GM12878 (cell line): Measurements from ENCODE around the gene CHMP4A. TPM values are rescaled to one million over a fixed set of nuclear protein-coding genes. Genes with fewer than 3 reads are reported as not detected.

Experiments used
- ASH2L ChIP-seq: fragments of 300-600, 200-600 bp; sonication (generic); IDR thresholded peaks from 2 replicates; pipeline ENCODE4 v1.6.1; 2017; ENCODE audit warnings: low read depth, mild to moderate bottlenecking, borderline replicate concordance
- BCL11A ChIP-seq: IDR thresholded peaks from 2 replicates; pipeline ENCODE4 v1.6.1; 2011; ENCODE audit warnings: low read depth, low read length
- CHD1 ChIP-seq: IDR thresholded peaks from 2 replicates; pipeline ENCODE4 v1.6.1; 2012; ENCODE audit warnings: low read depth, low read length, improper control_type of control experiment
- EED ChIP-seq: sonication (generic); IDR thresholded peaks from 2 replicates; pipeline ENCODE4 v1.6.1; 2016; ENCODE audit warnings: antibody characterized with exemption, low read depth
- ESRRA ChIP-seq: IDR thresholded peaks from 2 replicates; pipeline ENCODE4 v1.6.1; 2012; ENCODE audit warnings: mild to moderate bottlenecking, low read length, improper control_type of control experiment
- GATAD2B ChIP-seq: fragments of 450-650 bp; conservative IDR thresholded peaks from 2 replicates; pipeline ENCODE4 v1.6.1; 2017; ENCODE audit warnings: low read depth, mild to moderate bottlenecking, moderate library complexity
- IKZF2 ChIP-seq, 2 experiments: fragments of 450-650 bp; IDR thresholded peaks; 2 replicates each; pipeline ENCODE4 v1.6.1; 2017; ENCODE audit warnings: mild to moderate bottlenecking in 2 of 2, moderate library complexity in 2 of 2
- IRF3 ChIP-seq: fragments of 450-650 bp; IDR thresholded peaks from 2 replicates; pipeline ENCODE4 v1.6.1; 2014; ENCODE audit warnings: mild to moderate bottlenecking
- MXI1 ChIP-seq: fragments of 150-350 bp; IDR thresholded peaks from 2 replicates; pipeline ENCODE4 v1.6.1; 2011; ENCODE audit warnings: low read depth, mild to moderate bottlenecking, inconsistent platforms, low read length, improper control_type of control experiment
- NFXL1 ChIP-seq: fragments of 450-650 bp; IDR thresholded peaks from 2 replicates; pipeline ENCODE4 v1.6.1; 2017; ENCODE audit warnings: antibody characterized with exemption, mild to moderate bottlenecking, borderline replicate concordance
- NFYA ChIP-seq: IDR thresholded peaks from 2 replicates; pipeline ENCODE4 v1.6.1; 2011; ENCODE audit warnings: low read depth, mild to moderate bottlenecking, low read length, improper control_type of control experiment, borderline replicate concordance
- POU2F2 ChIP-seq: IDR thresholded peaks from 3 replicates; pipeline ENCODE4 v1.6.1; 2011; ENCODE audit warnings: low read depth, mild to moderate bottlenecking, low read length, borderline replicate concordance
- TAF1 ChIP-seq: IDR thresholded peaks from 2 replicates; pipeline ENCODE4 v1.6.1; 2011; ENCODE audit warnings: mild to moderate bottlenecking, low read depth, low read length, borderline replicate concordance
- ZBTB4 ChIP-seq: fragments of 450-650 bp; formaldehyde crosslinking; IDR thresholded peaks from 2 replicates; pipeline ENCODE4 v1.4.0; 2022; ENCODE audit warnings: mild to moderate bottlenecking, moderate library complexity
- ZNF274 ChIP-seq: IDR thresholded peaks from one replicate; pipeline ENCODE4 v1.8.0; 2011; ENCODE audit not compliant: insufficient read length, insufficient read depth
- ZNF622 ChIP-seq: fragments of 450-650 bp; IDR thresholded peaks from 2 replicates; pipeline ENCODE4 v1.6.1; 2017; ENCODE audit warnings: mild to moderate bottlenecking, inconsistent platforms
- polyA plus RNA-seq, 11 experiments: library from polyadenylated mRNA; depleted of rRNA in 4 of 11; unstranded in 6 of 11; stranded (reverse) in 5 of 11; fragments of >200 nt; fragmentation: Nextera tagmentation in 4 of 11; fragmentation: Illumina TruSeq in 1 of 11; extraction: Ambion mirVana in 4 of 11; extraction: Trizol in 1 of 11; gene quantifications; 1 replicate in 1 of 11; 2 replicates in 10 of 11; pipeline versions ENCODE4 v1.2.1 to v1.2.3, GENCODE V29; 2011 to 2016; ENCODE audit warnings: inconsistent platforms in 2 of 11, missing spikeins in 2 of 11, low read depth in 1 of 11
- total RNA-seq, 4 experiments: library from RNA; depleted of rRNA in 3 of 4; stranded (reverse); fragments of >200 nt in 3 of 4; fragmentation: Illumina TruSeq in 1 of 4; extraction: Trizol in 1 of 4; gene quantifications; 2 replicates each; pipeline versions ENCODE4 v1.2.1 to v1.2.3, GENCODE V29; 2013 to 2021
- TF ChIP-seq, protein P1 (sequence below): fragments of 450-650 bp; IDR thresholded peaks from 2 replicates; pipeline ENCODE4 v1.6.1; 2018; ENCODE audit warnings: mild to moderate bottlenecking, low read depth, moderate library complexity; ENCODE audit not compliant: partially characterized antibody
- TF ChIP-seq, protein P2 (sequence below): fragments of 450-650 bp; formaldehyde crosslinking; IDR thresholded peaks from 2 replicates; pipeline ENCODE4 v1.4.0; 2020; ENCODE audit warnings: mild to moderate bottlenecking, moderate library complexity

The CHMP4A gene
- total and polyA plus RNA-seq, 10 of the 15 experiments (the other 5 are each of a cell fraction or from before 2014, with no cell fraction given): 35.5 to 151 (median 84.7) TPM

DNA sequence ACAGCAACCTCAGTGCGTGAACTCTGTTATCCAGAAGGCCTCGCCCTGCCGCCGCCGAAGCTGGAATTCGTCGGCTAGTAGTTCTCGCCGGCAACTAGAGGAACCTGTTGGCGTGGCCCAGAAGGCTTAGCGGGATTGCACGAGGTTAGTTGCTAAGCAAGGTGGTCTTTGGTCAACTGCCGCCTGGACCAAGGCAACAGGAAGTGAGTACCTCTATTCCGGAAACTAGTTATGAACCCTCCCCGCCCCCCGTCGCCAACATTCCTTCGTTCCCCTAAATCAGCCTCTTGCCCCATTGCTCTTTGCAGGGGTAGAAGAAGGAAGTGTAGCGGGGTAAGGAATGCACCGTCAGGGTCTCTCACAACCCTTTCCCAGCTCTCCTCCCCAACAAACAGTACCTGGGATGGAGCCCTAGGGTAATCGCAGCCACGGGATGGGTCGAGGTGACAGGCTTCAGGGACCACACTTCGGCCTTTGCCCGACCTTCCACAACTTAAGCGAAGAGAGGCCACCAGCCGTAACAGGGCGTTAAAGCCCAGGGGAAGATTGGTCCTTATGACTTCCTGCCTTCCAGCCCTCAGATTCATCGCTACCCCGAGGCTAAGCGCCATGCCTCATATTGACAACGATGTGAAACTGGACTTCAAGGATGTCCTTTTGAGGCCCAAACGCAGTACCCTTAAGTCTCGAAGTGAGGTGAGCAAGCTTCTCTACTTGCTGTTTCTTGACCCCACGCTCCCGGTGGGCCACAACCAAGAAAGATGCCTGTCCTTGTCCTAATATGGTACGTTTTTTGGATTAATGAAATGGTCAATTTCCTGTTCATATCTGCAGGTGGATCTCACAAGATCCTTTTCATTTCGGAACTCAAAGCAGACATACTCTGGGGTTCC lies 19.6 kb upstream of the CHMP4A start, which contains the start of gene GMPR2 (continued):
- TF ChIP-seq, protein P1, sequence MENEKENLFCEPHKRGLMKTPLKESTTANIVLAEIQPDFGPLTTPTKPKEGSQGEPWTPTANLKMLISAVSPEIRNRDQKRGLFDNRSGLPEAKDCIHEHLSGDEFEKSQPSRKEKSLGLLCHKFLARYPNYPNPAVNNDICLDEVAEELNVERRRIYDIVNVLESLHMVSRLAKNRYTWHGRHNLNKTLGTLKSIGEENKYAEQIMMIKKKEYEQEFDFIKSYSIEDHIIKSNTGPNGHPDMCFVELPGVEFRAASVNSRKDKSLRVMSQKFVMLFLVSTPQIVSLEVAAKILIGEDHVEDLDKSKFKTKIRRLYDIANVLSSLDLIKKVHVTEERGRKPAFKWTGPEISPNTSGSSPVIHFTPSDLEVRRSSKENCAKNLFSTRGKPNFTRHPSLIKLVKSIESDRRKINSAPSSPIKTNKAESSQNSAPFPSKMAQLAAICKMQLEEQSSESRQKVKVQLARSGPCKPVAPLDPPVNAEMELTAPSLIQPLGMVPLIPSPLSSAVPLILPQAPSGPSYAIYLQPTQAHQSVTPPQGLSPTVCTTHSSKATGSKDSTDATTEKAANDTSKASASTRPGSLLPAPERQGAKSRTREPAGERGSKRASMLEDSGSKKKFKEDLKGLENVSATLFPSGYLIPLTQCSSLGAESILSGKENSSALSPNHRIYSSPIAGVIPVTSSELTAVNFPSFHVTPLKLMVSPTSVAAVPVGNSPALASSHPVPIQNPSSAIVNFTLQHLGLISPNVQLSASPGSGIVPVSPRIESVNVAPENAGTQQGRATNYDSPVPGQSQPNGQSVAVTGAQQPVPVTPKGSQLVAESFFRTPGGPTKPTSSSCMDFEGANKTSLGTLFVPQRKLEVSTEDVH: peak; percentile 55
- TF ChIP-seq TAF1 (peak; percentile 82), NFXL1 (no peak), EED (no peak), NFYA (no peak), IKZF2 (IDR thresholded peaks at IDR 0.05) (peak; percentile 26 to 36; a peak in 3 of 4 replicates), ZNF622 (no peak), CHD1 (no peak), MXI1 (no peak; the same call in 1 of the 2 replicates), ASH2L (no peak), BCL11A (no peak), ZBTB4 (CRISPR knock-in tag) (no peak), GATAD2B (no peak), IRF3 (peak; percentile 42; the same call in 1 of the 2 replicates), ESRRA (no peak), ZNF274 (no peak), POU2F2 (no peak; the same call in 2 of the 3 replicates)
- TF ChIP-seq, protein P2, sequence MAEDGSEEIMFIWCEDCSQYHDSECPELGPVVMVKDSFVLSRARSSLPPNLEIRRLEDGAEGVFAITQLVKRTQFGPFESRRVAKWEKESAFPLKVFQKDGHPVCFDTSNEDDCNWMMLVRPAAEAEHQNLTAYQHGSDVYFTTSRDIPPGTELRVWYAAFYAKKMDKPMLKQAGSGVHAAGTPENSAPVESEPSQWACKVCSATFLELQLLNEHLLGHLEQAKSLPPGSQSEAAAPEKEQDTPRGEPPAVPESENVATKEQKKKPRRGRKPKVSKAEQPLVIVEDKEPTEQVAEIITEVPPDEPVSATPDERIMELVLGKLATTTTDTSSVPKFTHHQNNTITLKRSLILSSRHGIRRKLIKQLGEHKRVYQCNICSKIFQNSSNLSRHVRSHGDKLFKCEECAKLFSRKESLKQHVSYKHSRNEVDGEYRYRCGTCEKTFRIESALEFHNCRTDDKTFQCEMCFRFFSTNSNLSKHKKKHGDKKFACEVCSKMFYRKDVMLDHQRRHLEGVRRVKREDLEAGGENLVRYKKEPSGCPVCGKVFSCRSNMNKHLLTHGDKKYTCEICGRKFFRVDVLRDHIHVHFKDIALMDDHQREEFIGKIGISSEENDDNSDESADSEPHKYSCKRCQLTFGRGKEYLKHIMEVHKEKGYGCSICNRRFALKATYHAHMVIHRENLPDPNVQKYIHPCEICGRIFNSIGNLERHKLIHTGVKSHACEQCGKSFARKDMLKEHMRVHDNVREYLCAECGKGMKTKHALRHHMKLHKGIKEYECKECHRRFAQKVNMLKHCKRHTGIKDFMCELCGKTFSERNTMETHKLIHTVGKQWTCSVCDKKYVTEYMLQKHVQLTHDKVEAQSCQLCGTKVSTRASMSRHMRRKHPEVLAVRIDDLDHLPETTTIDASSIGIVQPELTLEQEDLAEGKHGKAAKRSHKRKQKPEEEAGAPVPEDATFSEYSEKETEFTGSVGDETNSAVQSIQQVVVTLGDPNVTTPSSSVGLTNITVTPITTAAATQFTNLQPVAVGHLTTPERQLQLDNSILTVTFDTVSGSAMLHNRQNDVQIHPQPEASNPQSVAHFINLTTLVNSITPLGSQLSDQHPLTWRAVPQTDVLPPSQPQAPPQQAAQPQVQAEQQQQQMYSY: no peak
